ENCODE data around the gene GJD4.

The GJD4 gene, protein sequence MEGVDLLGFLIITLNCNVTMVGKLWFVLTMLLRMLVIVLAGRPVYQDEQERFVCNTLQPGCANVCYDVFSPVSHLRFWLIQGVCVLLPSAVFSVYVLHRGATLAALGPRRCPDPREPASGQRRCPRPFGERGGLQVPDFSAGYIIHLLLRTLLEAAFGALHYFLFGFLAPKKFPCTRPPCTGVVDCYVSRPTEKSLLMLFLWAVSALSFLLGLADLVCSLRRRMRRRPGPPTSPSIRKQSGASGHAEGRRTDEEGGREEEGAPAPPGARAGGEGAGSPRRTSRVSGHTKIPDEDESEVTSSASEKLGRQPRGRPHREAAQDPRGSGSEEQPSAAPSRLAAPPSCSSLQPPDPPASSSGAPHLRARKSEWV

DNA sequence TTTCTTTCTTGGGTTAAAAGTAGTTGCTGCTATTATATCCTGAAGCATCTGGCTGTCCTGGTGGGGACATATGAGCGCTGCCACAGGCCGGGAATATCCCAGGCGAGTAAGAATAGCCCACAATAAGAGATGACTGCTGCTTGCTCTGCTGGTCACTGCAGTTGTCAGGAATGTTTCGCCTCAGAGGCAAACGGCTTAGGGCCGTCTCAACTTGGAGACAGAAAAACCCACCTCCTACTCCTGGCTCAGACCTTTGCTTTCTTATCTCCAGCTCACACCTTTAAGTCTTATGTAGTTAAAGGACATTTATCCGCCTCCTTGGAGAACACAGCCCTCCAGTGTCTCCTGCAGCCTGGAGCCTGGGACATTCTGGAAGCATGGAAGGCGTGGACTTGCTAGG, at the start of gene GJD4:
Gene GJD4 (plus strand): TSS at position 151 of the 400 bp plus-strand sequence. CDS start 227 bp downstream, at position 378.
- no peak for DNase-seq

DNA sequence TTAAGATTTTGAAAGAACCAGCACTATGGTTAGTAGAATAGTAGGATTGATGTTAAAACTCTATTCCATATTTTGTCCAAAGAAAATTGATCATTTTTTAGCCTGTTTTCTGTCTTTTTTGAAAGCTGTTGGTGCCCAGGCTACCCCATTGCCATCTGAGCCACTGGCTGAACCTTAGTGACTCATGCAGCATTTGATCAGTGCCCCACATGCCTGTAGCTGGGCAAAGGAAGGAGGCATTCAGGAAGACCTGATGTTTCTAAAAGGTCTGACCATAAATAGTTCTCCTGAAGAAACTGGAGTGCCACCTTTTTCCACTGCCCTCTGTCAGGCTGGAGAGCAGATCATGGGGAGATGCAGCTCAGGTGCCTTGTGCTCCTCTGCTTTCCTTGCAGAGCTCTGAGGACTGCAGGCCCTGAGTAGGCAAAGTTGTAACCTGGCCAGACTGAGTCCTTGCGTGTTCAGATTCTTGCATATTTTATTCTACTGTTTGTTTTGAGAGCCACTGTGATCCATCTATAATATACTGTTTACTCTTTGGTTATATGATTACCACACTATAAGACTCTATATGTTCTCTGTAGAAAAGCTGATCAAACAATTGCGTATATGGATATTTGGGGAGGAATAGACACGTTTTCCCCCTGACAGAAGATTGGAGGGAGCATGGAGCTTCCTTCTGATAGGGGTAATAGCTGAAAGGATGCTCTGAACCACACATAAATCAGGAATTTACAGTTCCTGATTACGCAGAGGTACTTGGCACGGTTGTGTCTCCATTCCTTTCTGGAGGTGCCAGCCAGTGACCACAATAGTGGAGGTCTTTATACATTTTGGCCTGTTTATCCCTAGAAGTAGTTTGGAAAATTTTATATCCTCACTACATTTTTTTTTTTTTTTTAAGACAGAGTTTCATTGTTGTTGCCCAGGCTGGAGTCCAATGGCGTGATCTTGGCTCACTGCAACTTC, 48.9 kb upstream of the GJD4 start:
- DNase-seq: no peak

DNA sequence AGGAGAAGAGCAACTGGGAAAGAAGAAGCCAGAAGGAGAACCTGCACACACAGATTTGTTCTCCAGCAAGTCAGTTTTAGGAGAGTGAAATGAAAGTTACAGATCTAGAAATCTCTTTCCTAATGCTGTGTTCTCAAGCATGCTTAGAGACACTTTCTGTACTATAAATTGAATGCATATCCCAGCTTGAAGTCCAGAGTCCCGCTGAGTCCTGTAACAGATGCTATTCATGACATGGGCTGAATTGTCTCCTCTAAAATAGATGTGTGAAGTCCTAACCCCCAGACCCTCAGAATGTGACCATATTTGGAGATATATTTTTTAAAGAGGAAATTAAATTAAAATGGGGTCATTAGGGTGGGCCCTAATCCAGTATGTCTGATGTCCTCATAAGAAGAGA, 46.9 kb upstream of the GJD4 start:
- DNase-seq: no peak

DNA sequence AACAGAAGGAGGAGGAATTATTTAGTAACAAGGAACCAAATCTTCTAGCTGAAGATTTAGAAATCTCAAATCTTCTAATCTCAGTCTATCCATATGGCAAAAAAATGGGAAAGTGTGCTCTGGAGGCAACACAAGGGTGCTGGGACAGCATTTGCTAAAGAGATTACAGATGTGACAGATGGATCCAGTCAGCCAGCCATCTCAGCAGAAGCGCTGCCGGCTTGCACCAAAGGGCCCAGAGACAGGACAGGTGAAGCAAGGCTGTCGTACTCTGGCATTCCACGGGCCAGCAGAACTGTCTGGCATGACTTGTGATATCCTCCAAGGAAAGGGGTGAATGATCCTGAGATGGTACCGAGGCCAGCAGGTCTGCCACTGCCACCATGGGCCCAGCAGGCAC, 45.7 kb upstream of the GJD4 start:
- no peak for DNase-seq

DNA sequence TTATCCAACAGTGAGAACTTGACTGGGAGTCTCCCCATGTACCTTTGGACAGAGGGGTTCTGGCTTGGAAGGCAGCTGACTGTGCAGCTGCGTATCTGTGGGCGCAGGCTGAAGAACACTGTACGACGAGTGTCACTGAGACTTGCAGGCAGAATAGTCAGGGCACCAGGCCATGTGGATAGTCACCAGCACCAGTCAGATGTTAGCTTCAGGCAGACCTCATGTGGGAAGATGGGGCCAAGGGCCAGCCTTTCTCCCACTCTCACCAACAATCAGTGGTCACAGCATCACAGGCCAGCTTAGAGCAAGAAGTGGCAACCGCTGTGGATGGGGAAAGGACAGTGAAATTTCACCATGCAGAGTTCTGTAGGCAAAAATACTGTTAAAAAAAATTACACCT, 43.4 kb upstream of the GJD4 start:
- no peak for DNase-seq

DNA sequence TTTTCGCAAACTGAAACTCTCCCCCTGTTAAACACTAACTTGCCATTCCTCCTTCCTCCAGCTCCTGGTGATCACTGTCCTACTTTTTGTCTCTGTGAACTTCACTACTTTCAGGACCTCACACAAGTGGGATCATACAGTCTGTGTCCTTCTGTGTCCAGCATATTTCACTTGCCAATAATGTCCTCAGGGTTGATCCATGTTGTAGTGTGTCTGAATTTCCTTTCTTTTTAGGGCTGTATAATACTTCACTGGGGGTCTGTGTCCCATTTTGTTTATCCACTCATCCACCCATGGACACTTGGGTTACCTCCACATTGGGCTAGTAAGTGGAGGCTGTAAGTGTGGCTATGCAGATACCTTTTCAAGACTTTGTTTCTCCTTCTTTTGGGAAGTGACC, 42.7 kb upstream of the GJD4 start:
- no peak for DNase-seq

DNA sequence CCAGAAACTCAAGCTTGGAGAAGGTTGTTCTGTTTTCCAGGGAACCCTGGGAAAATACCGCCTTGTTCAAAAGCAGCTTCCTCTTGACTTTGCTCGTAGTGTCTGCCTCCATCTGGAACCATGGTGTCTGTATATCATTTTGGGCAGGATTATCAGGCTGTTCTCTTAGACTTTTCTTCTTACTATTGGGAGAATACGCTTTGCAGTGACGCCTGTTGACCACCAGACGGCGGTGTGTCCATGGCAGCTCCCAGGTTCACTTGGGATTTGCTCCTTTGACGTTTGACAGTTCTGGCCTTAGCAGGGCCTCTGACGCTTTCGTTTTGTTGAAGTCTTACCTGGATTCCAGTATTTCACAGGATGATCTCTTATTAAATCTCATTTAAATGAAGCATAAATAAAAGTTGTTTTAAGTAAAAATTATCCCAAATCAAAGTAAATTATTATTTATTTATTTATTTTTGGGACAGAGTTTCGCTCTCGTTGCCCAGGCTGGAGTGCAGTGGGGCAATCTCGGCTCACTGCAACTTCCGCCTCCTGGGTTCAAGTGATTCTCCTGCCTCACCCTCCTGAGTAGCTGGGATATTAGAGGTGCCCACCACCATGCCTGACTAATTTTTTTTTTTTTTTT, 41.8 kb upstream of the GJD4 start:
- DNase-seq: peak; percentile 31

DNA sequence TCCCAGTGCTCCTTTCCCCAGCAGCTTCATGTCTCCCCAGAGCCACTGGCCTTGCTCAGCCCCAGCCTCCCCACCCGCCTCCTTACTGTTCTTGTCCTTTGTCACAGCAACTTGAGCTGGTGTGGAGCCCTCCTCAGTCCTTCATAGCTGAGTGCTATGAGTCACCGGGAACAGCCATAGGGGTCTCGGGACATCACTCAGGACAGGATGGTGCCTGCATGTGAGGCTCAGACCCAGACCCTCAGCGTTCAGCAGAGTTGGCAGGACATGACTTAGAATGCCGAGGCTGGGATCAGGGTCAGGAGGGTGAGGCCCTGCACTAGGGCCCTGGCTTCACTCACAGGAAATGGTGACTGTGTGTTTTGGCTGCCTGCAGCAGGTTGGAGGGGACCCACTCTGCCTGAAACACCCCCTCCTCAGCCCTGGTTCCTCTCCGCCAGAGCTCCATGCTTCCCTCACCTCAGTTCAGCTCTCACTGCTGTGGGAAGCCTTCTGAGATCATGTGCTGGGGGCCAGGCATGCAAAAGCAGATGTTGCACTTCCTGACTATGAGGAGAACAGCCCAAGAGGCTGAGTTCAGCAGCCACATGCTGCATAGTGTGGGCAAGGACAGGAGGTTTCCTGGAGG, 40.7 kb upstream of the GJD4 start:
- no peak for DNase-seq

DNA sequence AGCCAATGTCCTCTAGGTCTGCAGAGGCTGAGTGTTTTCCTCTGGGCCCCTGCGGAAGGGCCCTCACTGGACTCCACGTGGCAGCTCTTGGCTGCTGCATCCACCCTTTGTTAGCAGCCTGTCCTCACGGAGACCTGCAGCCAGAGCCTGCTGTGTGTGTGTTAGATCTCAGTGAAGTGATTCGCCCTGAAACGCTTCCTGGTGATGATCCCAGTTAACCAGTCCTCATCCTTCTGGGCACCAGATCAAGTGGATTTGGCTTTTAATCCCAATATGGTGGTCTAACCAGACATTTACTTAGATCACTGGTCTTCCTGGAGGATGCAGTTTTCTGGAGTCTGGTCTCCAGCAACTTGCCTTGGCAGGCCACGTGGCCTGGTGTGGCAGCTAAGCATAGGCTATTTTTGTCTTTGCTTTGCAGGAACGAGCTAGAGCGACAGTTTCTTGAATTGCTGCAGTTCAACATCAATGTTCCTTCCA, 39.5 kb upstream of the GJD4 start:
- no peak for DNase-seq

DNA sequence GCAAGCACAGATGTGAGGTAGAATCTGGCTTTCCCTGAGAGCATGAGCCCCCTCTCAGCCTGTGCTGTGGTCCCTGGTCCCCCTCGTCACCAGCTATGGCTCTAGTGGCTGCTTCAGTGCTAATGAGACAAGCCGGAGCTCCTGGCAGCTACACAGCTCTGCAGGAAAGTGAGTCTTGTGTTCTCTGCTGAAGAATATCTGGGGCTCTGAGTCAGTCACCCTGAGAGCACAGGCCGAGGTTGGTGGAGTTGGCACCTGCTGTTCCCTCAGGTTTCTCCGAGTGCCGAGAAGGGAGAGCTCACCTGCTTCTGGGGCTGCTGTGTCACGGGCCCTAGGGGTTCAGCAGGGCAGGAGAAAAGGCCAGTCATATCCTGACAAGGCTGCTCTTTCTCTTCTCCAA, 37.2 kb upstream of the GJD4 start:
- no peak for DNase-seq

DNA sequence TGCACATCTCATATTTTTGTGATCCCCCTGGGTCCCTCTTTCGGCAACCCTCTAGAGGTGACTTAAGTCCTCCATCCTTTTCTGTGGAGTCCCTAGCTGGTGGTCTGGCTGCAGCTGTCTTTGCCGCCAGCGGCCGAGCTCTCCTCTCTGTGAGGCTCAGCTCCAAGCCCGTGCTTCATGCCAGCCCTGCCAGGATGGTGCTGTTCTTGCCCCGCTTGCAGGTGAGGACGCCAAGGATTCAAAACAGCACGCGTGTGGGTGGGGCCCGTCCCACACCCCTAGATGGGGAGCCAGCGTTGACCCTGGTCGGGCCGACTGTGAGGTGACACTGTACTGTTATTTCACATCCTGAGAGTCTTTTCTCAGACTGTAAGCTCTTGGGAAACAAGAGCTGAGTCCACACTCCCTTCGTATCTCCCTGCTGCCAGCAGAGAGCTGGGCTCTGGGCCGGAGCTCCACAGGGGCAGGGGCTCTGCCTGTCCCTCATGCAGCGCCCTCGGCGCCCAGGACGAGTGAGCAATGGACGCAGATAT, 36.6 kb upstream of the GJD4 start:
- no peak for DNase-seq

DNA sequence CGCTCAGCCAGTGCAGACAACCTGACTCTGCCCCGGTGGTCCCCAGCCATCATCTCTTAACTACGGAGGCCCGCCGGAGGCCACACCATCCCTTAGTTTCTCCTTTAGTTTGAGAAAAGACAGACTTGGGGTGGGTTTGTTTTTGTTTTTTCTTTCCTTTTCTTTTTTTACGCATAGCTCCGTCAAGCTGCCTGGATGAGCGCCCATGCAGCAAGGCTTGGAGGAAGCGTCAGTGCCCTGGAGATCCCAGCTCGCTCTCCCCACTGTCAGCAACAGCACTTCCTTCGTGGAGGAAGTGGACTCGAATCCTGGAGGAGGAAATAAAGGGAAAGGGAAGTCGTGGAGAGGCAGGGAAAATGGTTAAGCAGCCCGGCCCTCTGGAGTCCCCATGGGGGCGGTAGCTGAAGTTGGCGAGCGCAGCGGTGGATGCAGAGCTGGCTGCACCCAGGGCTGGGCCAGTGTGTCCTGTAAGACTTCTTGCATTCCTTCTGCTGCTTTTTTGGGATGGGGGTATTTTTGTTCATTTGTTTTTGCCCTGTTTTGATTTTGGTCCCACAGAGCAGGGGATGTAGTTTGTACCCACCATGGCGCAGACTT, 35.9 kb upstream of the GJD4 start:
- no peak for DNase-seq

DNA sequence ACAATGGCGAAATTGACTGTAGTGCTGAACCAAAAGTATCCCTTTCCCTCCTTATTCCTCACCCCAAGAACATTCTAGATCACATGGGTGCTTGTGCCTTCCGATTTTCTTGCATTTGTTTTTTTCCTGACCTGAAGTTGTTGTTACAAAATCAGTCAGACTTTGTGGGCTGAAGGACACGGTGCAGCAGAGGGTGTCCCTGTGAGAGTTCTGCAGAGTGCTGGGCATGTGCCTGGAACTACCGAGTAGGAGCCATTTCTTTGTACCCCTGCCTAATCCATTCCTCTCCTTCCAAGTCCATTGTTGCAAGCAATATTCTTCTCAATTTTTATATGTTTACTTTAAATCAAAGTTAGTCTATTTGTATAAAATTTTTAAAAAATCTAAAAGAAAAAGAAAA, 35.3 kb upstream of the GJD4 start:
- no peak for DNase-seq

DNA sequence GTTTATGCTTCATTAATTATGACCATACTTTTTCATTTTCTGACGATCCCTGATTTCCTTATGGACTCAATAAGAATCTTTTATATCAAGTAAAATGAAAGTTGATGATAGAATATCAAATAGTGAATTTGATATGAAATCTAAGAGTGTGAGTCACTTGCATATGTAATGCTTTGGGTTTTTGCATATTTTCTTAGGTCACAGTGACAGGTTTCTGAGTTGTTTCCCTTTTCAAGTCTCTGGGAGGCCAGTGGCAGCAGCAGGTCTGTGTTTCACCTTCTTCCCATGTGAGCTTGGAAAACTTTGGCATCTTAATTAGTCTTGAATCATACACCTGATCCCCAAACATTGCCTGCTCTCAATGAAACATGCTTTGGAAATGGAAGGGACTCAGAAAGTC, 34.7 kb upstream of the GJD4 start:
- DNase-seq: no peak

DNA sequence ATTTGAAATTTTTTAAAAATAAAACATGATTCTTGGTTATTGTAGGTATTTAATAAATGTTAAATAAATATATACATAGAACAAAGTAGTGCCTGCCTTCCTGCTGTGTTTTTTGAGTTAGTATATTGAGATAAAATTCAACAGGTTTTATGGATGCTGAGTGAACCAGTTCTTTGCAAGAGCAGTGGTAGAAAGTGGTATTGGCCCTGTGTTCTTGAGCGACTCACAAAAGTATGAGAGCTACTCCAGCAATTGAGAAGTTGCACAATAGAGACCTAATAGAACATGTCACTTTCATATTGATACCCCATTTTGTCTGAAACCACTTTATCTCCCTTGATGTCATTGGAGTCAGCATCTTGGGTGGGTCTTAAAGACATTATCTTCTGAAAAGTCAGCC, 32.6 kb upstream of the GJD4 start:
- DNase-seq: no peak

DNA sequence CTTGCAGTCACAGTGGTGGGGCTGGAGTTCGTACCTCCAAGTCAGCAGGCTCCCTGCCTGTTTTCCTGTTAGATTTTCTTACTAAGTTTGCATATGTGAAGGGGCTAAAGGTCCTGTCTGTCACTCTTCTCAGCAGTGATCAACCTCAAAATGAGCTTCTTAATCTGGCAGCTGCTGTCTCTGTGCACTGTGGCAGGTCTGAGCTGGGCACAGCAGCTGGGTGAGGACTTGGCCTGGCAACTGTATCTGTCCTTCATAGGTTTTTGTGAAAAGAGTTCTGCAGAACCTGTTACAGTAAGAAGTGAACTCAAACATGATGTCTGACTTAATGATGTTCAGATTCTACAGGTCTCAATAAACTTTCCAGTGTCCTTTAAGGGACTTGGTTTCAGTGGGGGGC, 31.3 kb upstream of the GJD4 start:
- DNase-seq: no peak

DNA sequence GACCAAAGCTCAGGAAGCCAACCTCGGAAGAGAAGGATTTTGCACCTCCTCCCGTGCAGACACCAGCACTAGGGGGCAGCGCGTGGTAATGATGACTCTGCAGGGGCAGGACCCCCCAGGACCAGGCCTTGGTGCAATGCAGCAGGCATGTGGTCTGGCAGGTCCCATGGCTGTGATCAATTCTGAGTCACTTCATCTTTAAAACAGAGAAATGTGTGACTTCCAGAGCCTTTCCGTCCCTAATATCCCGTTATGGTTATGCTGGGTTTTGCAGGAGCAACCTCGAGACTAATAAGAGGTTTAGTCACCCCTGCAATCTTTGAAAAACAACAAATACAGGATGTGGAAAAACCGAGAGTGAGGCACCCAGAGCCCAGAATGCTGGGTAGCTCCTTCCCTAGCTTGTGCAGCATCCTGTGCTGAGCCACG, 30.2 kb upstream of the GJD4 start:
- DNase-seq: no peak

DNA sequence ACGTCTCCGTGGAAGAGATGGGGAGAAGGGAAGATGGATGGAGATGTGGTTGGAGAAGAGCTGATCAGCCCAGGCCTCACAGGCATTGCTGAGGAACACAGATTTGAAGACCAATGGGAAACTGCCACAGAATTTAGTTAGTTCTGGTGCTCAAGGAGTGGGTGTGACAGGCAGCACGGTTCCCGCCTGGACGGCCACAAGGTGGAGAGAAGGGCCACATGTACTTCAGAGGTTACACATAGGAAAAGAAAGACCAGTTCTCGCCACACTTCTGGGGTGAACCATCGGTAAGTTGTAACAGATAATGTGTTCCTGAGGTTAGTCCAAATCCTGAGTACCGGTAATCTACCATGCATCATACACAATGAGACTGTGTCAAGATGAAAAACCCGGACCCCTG, 29.5 kb upstream of the GJD4 start:
- DNase-seq: no peak

DNA sequence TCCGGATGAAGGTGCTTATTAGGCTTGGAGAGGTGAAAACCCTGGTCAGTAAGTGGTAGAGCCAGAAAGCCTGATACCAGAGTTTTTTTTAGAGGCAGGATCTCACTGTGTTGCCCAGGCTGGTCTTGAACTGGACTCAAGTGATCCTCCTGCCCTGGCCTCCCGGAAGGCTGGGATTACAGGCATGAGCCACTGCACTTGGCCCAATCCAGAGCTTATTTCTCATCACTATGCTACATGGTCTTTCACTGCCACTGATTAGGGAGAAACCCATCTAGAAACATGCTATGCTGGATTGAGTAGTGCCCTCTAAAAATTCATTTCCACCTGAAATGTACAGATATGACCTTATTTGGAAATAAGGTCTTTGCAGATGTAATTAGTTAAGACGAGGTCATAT, 28.4 kb upstream of the GJD4 start:
- no peak for DNase-seq

DNA sequence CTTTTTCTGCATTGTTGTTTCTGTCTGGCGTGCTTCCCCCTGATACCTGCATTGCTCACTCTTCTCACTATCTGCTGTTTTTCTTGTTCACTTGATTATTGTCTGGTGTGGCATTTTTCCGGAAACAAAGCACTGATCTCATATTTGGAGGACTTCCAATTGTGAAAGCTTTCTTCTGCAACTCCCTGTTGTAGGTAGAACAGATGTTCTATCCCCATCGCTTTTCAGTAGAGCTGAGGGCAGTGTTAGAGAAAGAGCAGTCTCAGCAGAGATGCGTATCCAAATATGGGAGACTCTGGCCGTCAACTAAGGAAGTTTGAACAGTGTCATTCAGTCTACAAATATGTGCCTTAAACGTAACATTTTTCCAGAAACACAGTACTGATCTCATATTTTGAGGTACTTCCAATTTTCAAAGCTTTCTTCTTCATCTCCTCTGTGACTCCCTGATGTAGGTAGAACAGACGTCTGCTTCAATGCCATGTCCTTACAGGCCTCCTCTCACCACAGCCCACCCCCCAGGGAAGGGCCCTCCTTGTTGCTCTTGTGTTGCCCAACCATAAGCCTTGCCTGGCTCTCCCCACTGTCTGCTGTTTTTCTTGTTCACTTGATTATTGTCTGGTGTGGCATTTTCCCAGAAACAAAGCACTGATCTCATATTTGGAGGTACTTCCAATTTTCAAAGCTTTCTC, 27.1 kb upstream of the GJD4 start:
- no peak for DNase-seq

DNA sequence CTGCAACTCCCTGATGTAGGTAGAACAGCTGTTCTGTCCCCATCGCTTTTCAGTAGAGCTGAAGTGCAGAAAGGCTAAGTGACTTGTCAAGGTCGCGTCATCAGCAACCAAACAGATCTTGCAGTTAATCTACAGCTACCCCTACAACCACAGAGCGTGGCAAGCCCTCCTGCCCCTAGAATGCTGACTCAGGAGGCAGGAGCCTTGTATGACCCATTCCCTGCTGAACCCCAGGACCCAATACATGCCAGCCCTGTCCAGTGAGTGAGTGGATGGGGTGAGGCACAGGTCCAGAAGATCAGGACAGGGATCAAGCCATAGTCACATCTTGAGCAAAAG, 26.6 kb upstream of the GJD4 start:
- no peak for DNase-seq

DNA sequence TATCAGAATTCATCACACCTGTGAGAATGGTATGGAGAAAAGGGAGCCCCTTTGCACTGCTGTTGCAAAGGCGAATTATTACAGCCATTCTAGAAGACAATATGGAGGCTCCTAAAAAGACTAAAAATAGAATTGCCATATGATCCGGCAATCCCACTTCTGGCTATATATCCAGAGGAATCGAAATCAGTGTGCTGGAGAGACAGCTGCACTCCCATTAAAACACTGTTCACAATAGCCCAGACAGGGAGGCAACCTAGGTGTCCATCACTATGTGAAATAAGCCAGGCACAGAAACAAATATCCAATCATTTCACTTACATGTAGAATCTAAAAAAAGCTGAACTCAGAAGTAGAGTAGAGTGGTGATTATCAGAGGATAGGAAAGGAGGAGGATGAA, 26.0 kb upstream of the GJD4 start:
- no peak for DNase-seq
